SK-N-SH treated with all-trans-retinoic acid at 6 μM for 48 hours (cell line): Measurements from ENCODE around the gene CFDP1.

Source experiments
- ATAC-seq: fragments of 200-7000 bp; cut with Tn5 transposase; 3 replicates; pipeline ENCODE4 v1.9.1; 2020; ENCODE audit warnings: mild to moderate bottlenecking, moderate library complexity
- BACH2 ChIP-seq: fragments of 250-450 bp; sonication (Bioruptor Pico); IDR thresholded peaks from 2 replicates; pipeline ENCODE4 v1.9.0; 2021; ENCODE audit warnings: mild to moderate bottlenecking, borderline replicate concordance
- CREB5 ChIP-seq: fragments of 250-450 bp; sonication (Bioruptor Pico); IDR thresholded peaks from 2 replicates; pipeline ENCODE4 v1.5.1; 2020; ENCODE audit warnings: low read depth, mild to moderate bottlenecking, moderate library complexity
- CSDC2 ChIP-seq: fragments of 250-450 bp; sonication (Bioruptor Pico); IDR thresholded peaks from 2 replicates; pipeline ENCODE4 v1.5.0; 2020; ENCODE audit warnings: mild to moderate bottlenecking, moderate library complexity
- CSRNP3 ChIP-seq: fragments of 250-450 bp; sonication (Bioruptor Pico); IDR thresholded peaks from 2 replicates; pipeline ENCODE4 v1.5.1; 2021; ENCODE audit warnings: mild to moderate bottlenecking, moderate library complexity
- ESRRG ChIP-seq: fragments of 250-450 bp; sonication (Bioruptor Pico); IDR thresholded peaks from 2 replicates; pipeline ENCODE4 v1.6.1; 2021; ENCODE audit warnings: mild to moderate bottlenecking
- GLIS3 ChIP-seq: fragments of 250-450 bp; sonication (Bioruptor Pico); IDR thresholded peaks from 2 replicates; pipeline ENCODE4 v1.5.0; 2020; ENCODE audit warnings: mild to moderate bottlenecking, moderate library complexity
- PATZ1 ChIP-seq: fragments of 250-450 bp; sonication (Bioruptor Pico); IDR thresholded peaks from 2 replicates; pipeline ENCODE4 v1.8.0; 2020; ENCODE audit warnings: mild to moderate bottlenecking, moderate library complexity, borderline replicate concordance
- POU6F1 ChIP-seq: fragments of 250-450 bp; sonication (Bioruptor Pico); IDR thresholded peaks from 2 replicates; pipeline ENCODE4 v1.8.0; 2021; ENCODE audit warnings: low read depth, mild to moderate bottlenecking, moderate library complexity, borderline replicate concordance
- PPARA ChIP-seq: fragments of 250-450 bp; sonication (Bioruptor Pico); IDR thresholded peaks from 2 replicates; pipeline ENCODE4 v1.5.0; 2020; ENCODE audit warnings: mild to moderate bottlenecking, borderline replicate concordance
- SNAI2 ChIP-seq: fragments of 250-450 bp; sonication (Bioruptor Pico); IDR thresholded peaks from 2 replicates; pipeline ENCODE4 v1.5.0; 2020; ENCODE audit warnings: mild to moderate bottlenecking, moderate library complexity
- TCF4 ChIP-seq: fragments of 250-450 bp; sonication (Bioruptor Pico); IDR thresholded peaks from 2 replicates; pipeline ENCODE4 v1.8.0; 2021; ENCODE audit warnings: mild to moderate bottlenecking, moderate library complexity, borderline replicate concordance
- TOX ChIP-seq: fragments of 250-450 bp; sonication (Bioruptor Pico); IDR thresholded peaks from 2 replicates; pipeline ENCODE4 v1.8.0; 2021; ENCODE audit warnings: mild to moderate bottlenecking, moderate library complexity, borderline replicate concordance
- TSHZ2 ChIP-seq: fragments of 250-450 bp; sonication (Bioruptor Pico); IDR thresholded peaks from 2 replicates; pipeline ENCODE4 v1.5.0; 2020; ENCODE audit warnings: mild to moderate bottlenecking, moderate library complexity
- ZC3H10 ChIP-seq: fragments of 250-450 bp; sonication (Bioruptor Pico); IDR thresholded peaks from 2 replicates; pipeline ENCODE4 v1.5.1; 2021; ENCODE audit warnings: mild to moderate bottlenecking, moderate library complexity
- ZNF70 ChIP-seq: fragments of 450-650 bp; formaldehyde crosslinking; IDR thresholded peaks from 2 replicates; pipeline ENCODE4 v1.5.0; 2020; ENCODE audit warnings: mild to moderate bottlenecking, moderate library complexity
- ZNF8 ChIP-seq: fragments of 450-650 bp; formaldehyde crosslinking; IDR thresholded peaks from 2 replicates; pipeline ENCODE4 v1.5.0; 2020; ENCODE audit warnings: mild to moderate bottlenecking, moderate library complexity

Gene CFDP1

GRCh38 chr16:75320435-75320834, 112.9 kb downstream of the CFDP1 start:
- TF ChIP-seq CSDC2 (no peak), PATZ1 (CRISPR knock-in tag) (no peak), BACH2 (CRISPR knock-in tag) (no peak)
- ATAC-seq, result peak; percentile 33

- TF ChIP-seq TCF4 (CRISPR knock-in tag), result no peak
- no peak for TF ChIP-seq CREB5
- no peak for TF ChIP-seq TSHZ2 (CRISPR knock-in tag)
- TF ChIP-seq ESRRG (CRISPR knock-in tag), result no peak
- no peak for TF ChIP-seq SNAI2
- ATAC-seq, result peak; percentile 81
These were observed 113.5 kb downstream of the CFDP1 start for GRCh38 chr16:75319513-75320411.

GRCh38 chr16:75318737-75319136, 114.6 kb downstream of the CFDP1 start:
- no peak for TF ChIP-seq ZNF70 (CRISPR knock-in tag)
- no peak for TF ChIP-seq TCF4 (CRISPR knock-in tag)
- no peak for TF ChIP-seq CREB5
- TF ChIP-seq CSRNP3 (CRISPR knock-in tag), result no peak
- TF ChIP-seq BACH2 (CRISPR knock-in tag), result no peak
- TF ChIP-seq ESRRG (CRISPR knock-in tag), result no peak
- no peak for TF ChIP-seq POU6F1 (CRISPR knock-in tag)
- TF ChIP-seq ZC3H10 (CRISPR knock-in tag), result no peak
- TF ChIP-seq ZNF8, result no peak
- no peak for TF ChIP-seq TOX (CRISPR knock-in tag)
- TF ChIP-seq PATZ1 (CRISPR knock-in tag), result no peak
- TF ChIP-seq GLIS3 (CRISPR knock-in tag), result no peak
- no peak for TF ChIP-seq PPARA (CRISPR knock-in tag)
- ATAC-seq, result no peak
